Thymus (tissue), 11 donors: ENCODE data around the gene LMF1. TPM values are rescaled to one million over a fixed set of nuclear protein-coding genes. Genes with fewer than 3 reads are reported as not detected.

Experiments
- DNase-seq, 9 donors: peaks; one replicate each; pipeline ENCODE4 v3.0.0-alpha.2; 2013; ENCODE audit warnings: low spot score in 9 of 9, low read depth in 6 of 9, missing footprints in 1 of 9
- H3K27ac ChIP-seq, 2 donors: one replicate each; pipeline ENCODE4 v1.5.1; 2013; ENCODE audit warnings: control low read depth in 1 of 2, low read depth in 1 of 2, low read length in 1 of 2, mild to moderate bottlenecking in 1 of 2, moderate library complexity in 1 of 2
- H3K27me3 ChIP-seq, 2 donors: one replicate each; pipeline ENCODE4 v1.5.1; 2013; ENCODE audit warnings: low read length in 1 of 2; ENCODE audit not compliant: control insufficient read depth in 2 of 2, insufficient read depth in 1 of 2
- H3K36me3 ChIP-seq, 2 donors: one replicate each; pipeline ENCODE4 v1.5.1; 2013; ENCODE audit warnings: low read length in 1 of 2, mild to moderate bottlenecking in 1 of 2, moderate library complexity in 1 of 2; ENCODE audit not compliant: control insufficient read depth in 2 of 2, insufficient read depth in 2 of 2
- H3K4me1 ChIP-seq, 2 donors: one replicate each; pipeline ENCODE4 v1.5.1; 2013; ENCODE audit warnings: low read length in 2 of 2; ENCODE audit not compliant: control insufficient read depth in 2 of 2, insufficient read depth in 2 of 2
- H3K4me3 ChIP-seq, 2 donors: one replicate each; pipeline ENCODE4 v1.5.1; 2013; ENCODE audit warnings: low read length in 2 of 2, control low read depth in 1 of 2, mild to moderate bottlenecking in 1 of 2
- H3K9me3 ChIP-seq, 2 donors: one replicate each; pipeline ENCODE4 v1.5.1; 2013; ENCODE audit warnings: low read length in 1 of 2, mild to moderate bottlenecking in 1 of 2; ENCODE audit not compliant: control insufficient read depth in 2 of 2, insufficient read depth in 1 of 2
- WGBS: extraction: QIAGEN DNeasy Blood & Tissue Kit; methylation state at CpG from one replicate; pipeline ENCODE4 v1.1.7; 2013; 5-methylcytosine and 5-hydroxymethylcytosine counted together
- polyA plus RNA-seq: library from polyadenylated mRNA; stranded (reverse); fragments of 200-250 nt; gene quantifications from one replicate; pipeline ENCODE4 v1.2.3, GENCODE V29; 2013
- total RNA-seq: library from RNA; stranded (reverse); fragments of 120-200 nt; gene quantifications from one replicate; pipeline ENCODE4 v1.2.4, GENCODE V29; 2013
- donor health status: healthy.

Gene LMF1
- total and polyA plus RNA-seq, 2 donors, result 8.9 to 22.8 TPM

DNA sequence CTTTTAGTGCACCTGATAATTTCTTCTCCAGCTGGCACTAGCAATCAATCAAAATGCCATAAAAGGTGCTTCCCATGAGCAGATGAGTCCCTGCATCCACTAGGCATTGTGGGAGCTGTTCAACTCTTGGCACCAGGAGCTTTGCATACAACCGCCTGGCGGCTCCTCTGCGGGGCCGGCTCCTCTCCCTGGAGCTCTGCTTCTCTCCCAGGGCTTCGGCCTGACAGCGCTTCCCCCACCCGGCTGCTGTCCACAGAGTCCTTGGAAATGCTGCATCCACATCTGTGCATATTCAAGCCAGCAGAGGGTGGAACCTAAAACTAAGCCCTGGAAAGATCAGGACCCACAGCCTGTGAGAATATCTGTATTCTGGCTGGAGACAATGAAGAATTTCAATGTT is 62.9 kb downstream of the LMF1 start:
- 96% methylated on average over 7 of the region's 7 CpGs for WGBS
- Histone ChIP-seq H3K4me3 (no peak overlapping the region), H3K27ac (no peak overlapping the region), H3K4me1 (no peaks in the 10 kb centered on the region), H3K9me3 (peaks cover 3 to 26% of the 10 kb centered on the region in 2 donors), H3K27me3 (no peaks in the 10 kb centered on the region), H3K36me3 (peaks cover 2 to 10% of the 10 kb centered on the region in 2 donors)
- no peak for DNase-seq

DNA sequence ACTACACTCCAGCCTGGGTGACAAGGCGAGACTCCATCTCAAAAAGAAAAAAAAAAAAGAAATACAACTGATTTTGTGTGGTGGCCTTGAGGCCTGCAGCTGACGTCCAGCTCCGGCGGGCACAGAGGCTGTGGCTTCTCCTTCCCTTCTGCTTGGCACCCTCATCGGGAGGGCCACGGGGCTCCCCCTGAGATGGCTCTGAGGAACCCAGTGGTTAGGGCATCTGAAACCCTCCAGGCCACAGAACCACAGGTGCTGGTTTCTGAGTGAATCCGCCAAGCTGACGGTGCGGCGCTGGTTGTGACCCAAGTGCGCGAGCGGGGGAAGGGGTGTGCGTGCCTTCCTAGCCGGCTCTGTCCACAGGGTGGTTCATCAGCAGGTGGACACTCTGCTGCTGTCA is 63.4 kb downstream of the LMF1 start:
- H3K27ac ChIP-seq, result no peak overlapping the region
- peaks cover 2 to 10% of the 10 kb centered on the region in 2 donors for H3K36me3 ChIP-seq
- no peaks in the 10 kb centered on the region for H3K27me3 ChIP-seq
- DNase-seq, result no peak
- no peaks in the 10 kb centered on the region for H3K4me1 ChIP-seq
- no peak overlapping the region for H3K4me3 ChIP-seq
- H3K9me3 ChIP-seq, result peaks cover 3 to 26% of the 10 kb centered on the region in 2 donors
- WGBS, result over 99% methylated on average over 15 of the region's 15 CpGs

DNA sequence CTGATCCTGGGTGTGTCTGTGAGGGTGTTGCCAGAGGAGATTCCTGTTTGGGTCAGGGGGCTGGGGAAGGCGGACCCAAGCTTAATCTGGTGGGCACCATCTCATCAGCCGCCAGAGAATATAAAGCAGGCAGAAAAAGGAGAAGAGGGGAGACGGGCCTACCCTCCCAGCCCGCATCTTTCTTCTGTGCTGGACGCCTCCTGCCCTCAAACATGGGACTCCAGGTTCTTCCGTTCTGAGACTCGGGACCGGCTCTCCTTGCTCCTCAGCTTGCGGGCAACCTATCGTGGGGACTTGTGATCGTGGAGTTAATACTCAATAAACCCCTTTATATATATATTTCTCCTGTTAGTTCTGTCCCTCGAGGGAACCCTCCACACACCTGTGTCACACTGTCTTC is 64.5 kb downstream of the LMF1 start:
- Histone ChIP-seq H3K27ac (no peak overlapping the region), H3K4me1 (no peaks in the 10 kb centered on the region)
- DNase-seq, result no peak

GRCh38 chr16:901715-902601 is 68.8 kb downstream of the LMF1 start:
- DNase-seq, result no peak
- Histone ChIP-seq H3K4me3 (no peak overlapping the region), H3K27ac (no peak overlapping the region), H3K36me3 (no peaks in the 10 kb centered on the region), H3K27me3 (no peaks in the 10 kb centered on the region), H3K9me3 (peaks cover 0 to 8% of the 10 kb centered on the region in 2 donors), H3K4me1 (no peaks in the 10 kb centered on the region)
- WGBS, result 91% methylated on average over 32 of the region's 32 CpGs

More for the DNA sequence above, 64.5 kb downstream of the LMF1 start:
- Histone ChIP-seq H3K9me3 (peaks cover 3 to 26% of the 10 kb centered on the region in 2 donors), H3K27me3 (no peaks in the 10 kb centered on the region), H3K36me3 (peaks cover 2 to 10% of the 10 kb centered on the region in 2 donors), H3K4me3 (no peak overlapping the region)
- 98% methylated on average over 12 of the region's 12 CpGs for WGBS

GRCh38 chr16:901149-901548 is 69.6 kb downstream of the LMF1 start:
- Histone ChIP-seq H3K9me3 (peaks cover 0 to 5% of the 10 kb centered on the region in 2 donors), H3K27me3 (no peaks in the 10 kb centered on the region), H3K36me3 (no peaks in the 10 kb centered on the region), H3K4me1 (no peaks in the 10 kb centered on the region), H3K27ac (no peak overlapping the region), H3K4me3 (no peak overlapping the region)
- no peak for DNase-seq
- WGBS, result 88% methylated on average over 11 of the region's 11 CpGs

GRCh38 chr16:900211-900610 is 70.6 kb downstream of the LMF1 start:
- no peaks in the 10 kb centered on the region for H3K36me3 ChIP-seq

DNA sequence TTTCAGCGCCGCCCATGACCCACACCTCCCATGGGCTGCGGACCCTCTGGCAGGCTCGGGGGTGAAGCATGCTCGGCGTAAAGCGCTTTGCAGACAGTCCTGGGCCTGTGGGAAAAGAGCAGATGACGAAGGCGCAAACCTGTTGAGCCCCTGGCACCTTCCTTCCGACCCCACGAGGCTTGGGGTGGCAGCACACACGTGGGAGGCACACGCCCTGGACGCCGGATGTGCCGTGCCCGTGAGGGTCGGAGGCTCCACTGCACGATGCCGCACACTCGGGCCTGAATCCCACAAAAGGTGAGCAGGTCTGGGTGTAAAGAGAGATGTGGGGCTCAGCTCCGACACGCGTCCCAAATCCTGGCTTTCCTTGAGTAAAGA is 71.1 kb downstream of the LMF1 start:
- Histone ChIP-seq H3K27me3 (no peaks in the 10 kb centered on the region), H3K27ac (no peak overlapping the region), H3K4me1 (no peaks in the 10 kb centered on the region), H3K9me3 (no peaks in the 10 kb centered on the region), H3K4me3 (no peak overlapping the region), H3K36me3 (no peaks in the 10 kb centered on the region)
- DNase-seq, result no peak
- WGBS, result 90% methylated on average over 24 of the region's 24 CpGs

More at GRCh38 chr16:900211-900610, 70.6 kb downstream of the LMF1 start:
- no peak for DNase-seq
- WGBS, result 98% methylated on average over 7 of the region's 7 CpGs
- H3K27ac ChIP-seq, result no peak overlapping the region
- H3K9me3 ChIP-seq, result peaks cover 0 to 4% of the 10 kb centered on the region in 2 donors
- no peak overlapping the region for H3K4me3 ChIP-seq
- no peaks in the 10 kb centered on the region for H3K27me3 ChIP-seq
- H3K4me1 ChIP-seq, result no peaks in the 10 kb centered on the region

GRCh38 chr16:898761-899682 is 71.8 kb downstream of the LMF1 start:
- no peaks in the 10 kb centered on the region for H3K4me1 ChIP-seq
- no peaks in the 10 kb centered on the region for H3K36me3 ChIP-seq
- H3K27me3 ChIP-seq, result no peaks in the 10 kb centered on the region
- H3K9me3 ChIP-seq, result no peaks in the 10 kb centered on the region
- DNase-seq, result no peak
- no peak overlapping the region for H3K27ac ChIP-seq
- WGBS, result 97% methylated on average over 39 of the region's 39 CpGs
- H3K4me3 ChIP-seq, result no peak overlapping the region

DNA sequence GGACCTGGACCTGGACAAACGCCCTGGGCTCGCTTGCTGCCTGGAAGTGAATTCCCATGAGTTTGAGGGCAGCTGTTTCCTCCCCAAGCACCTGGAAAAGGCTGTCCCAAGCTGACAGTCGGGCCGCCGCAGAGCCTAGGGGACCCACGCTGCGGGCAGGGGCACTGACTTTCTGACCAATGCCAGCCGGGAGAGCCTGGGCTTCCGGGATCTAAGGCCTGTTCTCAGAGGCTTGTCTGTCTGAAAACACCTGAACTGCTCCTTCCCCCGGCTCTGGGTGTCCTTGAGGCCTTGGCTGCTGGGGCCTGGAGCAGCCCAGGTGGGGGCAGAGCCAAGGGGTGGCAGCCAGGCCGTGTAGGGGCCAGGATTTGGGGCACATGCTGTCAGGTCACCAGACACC is 72.6 kb downstream of the LMF1 start:
- no peak for DNase-seq

More for the DNA sequence above, 72.6 kb downstream of the LMF1 start:
- WGBS, result 94% methylated on average over 11 of the region's 11 CpGs
- Histone ChIP-seq H3K4me3 (no peak overlapping the region), H3K4me1 (no peaks in the 10 kb centered on the region), H3K36me3 (no peaks in the 10 kb centered on the region), H3K27me3 (no peaks in the 10 kb centered on the region), H3K9me3 (no peaks in the 10 kb centered on the region), H3K27ac (no peak overlapping the region)
